ENCODE measurements around the gene PACSIN2.

Gene PACSIN2

DNA sequence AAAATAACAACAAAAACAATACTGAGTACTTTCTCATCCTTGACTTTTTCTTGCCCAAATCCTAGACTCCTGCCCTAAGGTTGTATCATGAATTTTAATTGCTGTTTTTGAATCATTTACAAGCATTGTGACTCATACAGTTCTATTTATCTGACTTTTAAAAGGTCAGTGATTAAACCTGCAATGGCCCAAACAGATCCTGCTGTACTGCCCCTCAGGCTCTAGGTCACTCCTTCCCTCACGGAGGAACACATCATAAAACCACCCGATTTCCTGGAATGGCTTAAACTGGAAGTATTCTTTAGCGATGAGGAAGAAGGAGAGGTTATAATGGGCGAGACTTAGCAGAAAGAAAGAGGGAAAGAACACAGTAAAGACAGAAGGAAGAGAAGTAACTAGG lies 170.2 kb downstream of the PACSIN2 start:
- no peak overlapping the region for H3K4me3 ChIP-seq (ENCODE audit: low read depth in 1 of 2, low read length in 2 of 2)
- H3K4me1 ChIP-seq (ENCODE audit: control insufficient read depth in 1 of 2, insufficient read depth in 2 of 2, low read length in 2 of 2): no peaks in the 10 kb centered on the region
- peaks cover 30 to 36% of the 10 kb centered on the region in 2 donors for H3K36me3 ChIP-seq (ENCODE audit: control insufficient read depth in 1 of 2, insufficient read depth in 2 of 2, low read length in 2 of 2)
- H3K27me3 ChIP-seq (ENCODE audit: low read depth, low read length): no peaks in the 10 kb centered on the region
- H3K27ac ChIP-seq (ENCODE audit: low read length): no peak overlapping the region
- no peaks in the 10 kb centered on the region for H3K9me3 ChIP-seq (ENCODE audit: control insufficient read depth in 1 of 2, low read length in 2 of 2)

DNA sequence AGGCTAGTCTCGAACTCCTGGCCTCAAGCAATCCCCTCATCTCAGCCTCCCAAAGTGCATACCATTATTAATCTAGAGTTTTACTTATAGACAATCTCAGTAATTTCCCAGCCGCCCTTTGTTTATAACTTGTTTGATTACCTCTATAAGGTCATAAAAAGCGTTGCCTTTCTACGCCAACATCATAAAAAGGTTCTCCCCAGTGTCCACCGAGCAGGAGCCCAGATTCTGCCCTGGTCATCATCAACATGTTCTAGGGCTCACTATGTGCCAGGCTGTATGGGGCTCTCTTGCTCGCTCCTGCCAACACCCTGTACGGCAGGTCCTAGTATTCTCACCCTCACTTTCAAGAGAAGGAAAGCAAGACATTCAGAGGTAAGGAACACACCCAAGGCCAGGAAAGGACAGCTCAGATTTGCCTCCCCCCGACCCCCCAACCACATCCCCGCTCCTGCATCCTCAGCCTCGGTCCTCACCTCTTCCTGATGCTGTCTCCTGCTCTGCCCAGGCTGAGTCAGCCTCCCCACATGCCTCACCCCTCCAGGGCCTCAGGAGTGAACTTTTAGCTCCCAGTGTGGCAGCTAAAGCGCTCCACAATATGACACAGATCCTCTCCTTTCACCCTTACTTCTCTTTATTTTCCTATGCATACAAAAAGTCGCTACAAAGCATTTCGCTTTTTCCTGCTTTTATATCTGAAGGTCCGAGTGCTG lies 172.1 kb downstream of the PACSIN2 start:
- Histone ChIP-seq H3K4me1 (ENCODE audit: control insufficient read depth in 1 of 2, insufficient read depth in 2 of 2, low read length in 2 of 2) (no peaks in the 10 kb centered on the region), H3K4me3 (ENCODE audit: low read depth in 1 of 2, low read length in 2 of 2) (no peak overlapping the region), H3K9me3 (ENCODE audit: control insufficient read depth in 1 of 2, low read length in 2 of 2) (no peaks in the 10 kb centered on the region), H3K27me3 (ENCODE audit: low read depth, low read length) (no peaks in the 10 kb centered on the region), H3K27ac (ENCODE audit: low read length) (no peak overlapping the region), H3K36me3 (ENCODE audit: control insufficient read depth in 1 of 2, insufficient read depth in 2 of 2, low read length in 2 of 2) (peaks cover 30 to 39% of the 10 kb centered on the region in 2 donors)

DNA sequence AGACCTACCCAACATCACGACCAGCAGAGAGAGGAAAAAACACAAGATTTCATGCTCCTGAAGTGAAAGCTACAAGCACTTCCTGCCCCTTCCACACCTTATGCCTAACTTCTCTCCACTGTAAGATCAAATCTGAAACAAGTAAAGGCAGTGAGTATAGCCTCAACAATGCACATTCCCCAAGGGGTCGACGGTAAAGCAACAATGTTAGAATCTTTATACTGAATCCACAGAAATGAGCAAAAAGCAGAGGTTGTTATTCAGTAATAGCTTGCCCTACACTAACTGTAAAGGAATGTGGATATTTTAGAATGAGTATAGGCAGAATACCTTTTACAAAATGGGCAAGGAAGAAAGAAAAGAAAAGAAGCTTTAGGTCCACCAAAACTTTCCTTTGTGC lies 173.5 kb downstream of the PACSIN2 start:
- H3K4me1 ChIP-seq (ENCODE audit: control insufficient read depth in 1 of 2, insufficient read depth in 2 of 2, low read length in 2 of 2): no peaks in the 10 kb centered on the region
- no peaks in the 10 kb centered on the region for H3K9me3 ChIP-seq (ENCODE audit: control insufficient read depth in 1 of 2, low read length in 2 of 2)
- H3K27ac ChIP-seq (ENCODE audit: low read length): no peak overlapping the region
- H3K27me3 ChIP-seq (ENCODE audit: low read depth, low read length): no peaks in the 10 kb centered on the region
- H3K36me3 ChIP-seq (ENCODE audit: control insufficient read depth in 1 of 2, insufficient read depth in 2 of 2, low read length in 2 of 2): peaks cover 25 to 42% of the 10 kb centered on the region in 2 donors
- H3K4me3 ChIP-seq (ENCODE audit: low read depth in 1 of 2, low read length in 2 of 2): no peak overlapping the region

DNA sequence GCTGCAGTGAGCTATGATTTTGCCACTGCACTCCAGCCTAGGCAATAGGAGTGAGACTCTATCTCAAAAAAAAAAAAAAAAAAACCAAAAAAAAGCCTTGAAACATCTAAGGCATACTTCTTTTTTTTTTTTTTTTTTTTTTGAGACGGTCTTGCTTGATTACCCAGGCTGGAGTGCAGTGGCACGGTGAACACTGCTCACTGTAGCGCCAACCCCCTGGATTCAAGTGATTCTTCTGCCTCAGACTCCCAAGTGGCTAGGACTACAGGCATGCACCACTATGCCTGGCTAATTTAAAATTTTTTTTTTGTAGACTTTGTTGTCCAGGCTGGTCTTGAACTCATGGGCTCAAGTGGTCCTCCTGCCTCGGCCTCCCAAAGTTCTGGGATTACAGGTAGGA lies 177.4 kb downstream of the PACSIN2 start:
- no peaks in the 10 kb centered on the region for H3K27me3 ChIP-seq (ENCODE audit: low read depth, low read length)
- H3K4me3 ChIP-seq (ENCODE audit: low read depth in 1 of 2, low read length in 2 of 2): no peak overlapping the region
- H3K9me3 ChIP-seq (ENCODE audit: control insufficient read depth in 1 of 2, low read length in 2 of 2): no peaks in the 10 kb centered on the region
- peaks cover 33 to 53% of the 10 kb centered on the region in 2 donors for H3K36me3 ChIP-seq (ENCODE audit: control insufficient read depth in 1 of 2, insufficient read depth in 2 of 2, low read length in 2 of 2)
- H3K27ac ChIP-seq (ENCODE audit: low read length): no peak overlapping the region
- H3K4me1 ChIP-seq (ENCODE audit: control insufficient read depth in 1 of 2, insufficient read depth in 2 of 2, low read length in 2 of 2): no peaks in the 10 kb centered on the region

DNA sequence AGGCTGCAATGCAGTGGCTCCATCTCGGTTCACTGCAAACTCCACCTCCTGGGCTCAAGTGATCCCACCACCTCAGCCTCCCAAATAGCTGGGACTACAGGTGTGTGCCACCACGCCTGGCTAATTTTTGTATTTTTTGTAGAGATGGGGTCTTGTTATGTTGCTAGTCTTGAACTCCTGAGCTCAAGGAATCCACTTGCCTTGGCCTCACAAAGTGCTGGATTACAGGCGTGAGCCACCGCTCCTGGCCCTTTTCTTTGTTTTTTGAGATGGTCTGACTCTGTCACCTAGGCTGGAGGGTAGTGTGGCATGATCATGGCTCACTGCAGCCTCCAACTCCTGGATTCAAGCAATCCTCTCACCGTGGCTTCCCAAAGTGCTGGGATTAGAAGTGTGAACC lies 178.9 kb downstream of the PACSIN2 start:
- Histone ChIP-seq H3K36me3 (ENCODE audit: control insufficient read depth in 1 of 2, insufficient read depth in 2 of 2, low read length in 2 of 2) (peaks cover 28 to 58% of the 10 kb centered on the region in 2 donors), H3K4me3 (ENCODE audit: low read depth in 1 of 2, low read length in 2 of 2) (no peak overlapping the region), H3K27ac (ENCODE audit: low read length) (no peak overlapping the region), H3K9me3 (ENCODE audit: control insufficient read depth in 1 of 2, low read length in 2 of 2) (no peaks in the 10 kb centered on the region), H3K27me3 (ENCODE audit: low read depth, low read length) (no peaks in the 10 kb centered on the region), H3K4me1 (ENCODE audit: control insufficient read depth in 1 of 2, insufficient read depth in 2 of 2, low read length in 2 of 2) (no peaks in the 10 kb centered on the region)

DNA sequence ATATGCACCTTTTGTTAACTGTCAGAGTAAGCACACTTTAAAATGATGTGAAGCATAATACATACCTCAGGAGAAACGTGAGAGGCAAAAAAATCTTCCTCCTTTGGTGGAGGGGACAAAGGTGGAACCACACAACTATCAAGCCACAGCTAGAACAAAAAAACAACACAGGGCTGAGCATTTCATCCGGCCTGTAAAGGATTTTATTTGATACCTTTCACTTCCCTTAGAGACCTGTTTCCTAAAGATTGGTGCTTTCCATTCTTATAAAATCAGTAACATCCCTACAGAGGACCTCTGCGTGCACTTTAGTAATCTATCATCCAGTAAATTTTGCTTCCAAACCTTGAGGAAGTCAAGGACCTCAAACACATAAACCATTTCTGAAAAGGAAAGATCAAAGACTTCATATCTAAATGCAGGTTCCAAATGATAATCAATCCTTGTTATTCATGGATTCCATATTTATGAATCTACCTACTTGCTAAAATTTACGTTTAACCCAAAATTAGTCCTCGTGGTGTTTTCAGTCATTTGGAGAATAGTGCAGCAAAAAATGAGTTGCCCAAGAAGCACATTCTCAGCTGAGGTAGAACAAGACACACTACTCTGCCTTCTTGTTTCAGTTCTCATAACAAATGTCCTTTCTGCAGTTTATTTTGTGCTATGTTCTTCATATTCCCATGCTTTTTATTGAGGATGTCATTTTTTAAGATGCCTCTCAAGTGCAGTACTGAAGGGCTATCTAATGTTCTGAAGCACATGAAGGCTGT lies 180.6 kb downstream of the PACSIN2 start:
- H3K36me3 ChIP-seq (ENCODE audit: control insufficient read depth in 1 of 2, insufficient read depth in 2 of 2, low read length in 2 of 2): peaks cover 35 to 65% of the 10 kb centered on the region in 2 donors

DNA sequence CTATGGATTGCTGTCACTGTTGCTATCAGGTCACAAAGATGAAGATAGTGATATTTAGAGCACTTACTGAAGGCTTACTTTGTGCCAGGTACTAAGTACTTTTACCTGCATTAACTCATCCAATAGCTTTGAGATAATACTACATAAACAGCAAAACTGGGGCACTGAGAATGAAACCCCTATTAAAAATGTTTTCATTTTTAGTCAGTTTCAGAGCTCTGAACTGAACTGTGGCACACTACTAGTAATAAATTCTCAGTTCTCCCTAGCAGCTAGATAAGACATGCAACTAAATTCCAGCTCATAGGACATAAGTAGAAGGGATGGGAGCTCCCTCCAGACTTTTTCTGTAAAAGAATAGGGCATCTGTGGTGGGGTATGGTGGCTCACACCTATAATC lies 181.8 kb downstream of the PACSIN2 start:
- Histone ChIP-seq H3K4me3 (ENCODE audit: low read depth in 1 of 2, low read length in 2 of 2) (no peak overlapping the region), H3K27me3 (ENCODE audit: low read depth, low read length) (no peaks in the 10 kb centered on the region), H3K27ac (ENCODE audit: low read length) (no peak overlapping the region), H3K4me1 (ENCODE audit: control insufficient read depth in 1 of 2, insufficient read depth in 2 of 2, low read length in 2 of 2) (no peaks in the 10 kb centered on the region), H3K36me3 (ENCODE audit: control insufficient read depth in 1 of 2, insufficient read depth in 2 of 2, low read length in 2 of 2) (peaks cover 40 to 70% of the 10 kb centered on the region in 2 donors), H3K9me3 (ENCODE audit: control insufficient read depth in 1 of 2, low read length in 2 of 2) (no peaks in the 10 kb centered on the region)

More for the DNA sequence above, 180.6 kb downstream of the PACSIN2 start:
- H3K4me3 ChIP-seq (ENCODE audit: low read depth in 1 of 2, low read length in 2 of 2): no peak overlapping the region
- no peaks in the 10 kb centered on the region for H3K9me3 ChIP-seq (ENCODE audit: control insufficient read depth in 1 of 2, low read length in 2 of 2)
- H3K27me3 ChIP-seq (ENCODE audit: low read depth, low read length): no peaks in the 10 kb centered on the region
- H3K4me1 ChIP-seq (ENCODE audit: control insufficient read depth in 1 of 2, insufficient read depth in 2 of 2, low read length in 2 of 2): no peaks in the 10 kb centered on the region
- no peak overlapping the region for H3K27ac ChIP-seq (ENCODE audit: low read length)

DNA sequence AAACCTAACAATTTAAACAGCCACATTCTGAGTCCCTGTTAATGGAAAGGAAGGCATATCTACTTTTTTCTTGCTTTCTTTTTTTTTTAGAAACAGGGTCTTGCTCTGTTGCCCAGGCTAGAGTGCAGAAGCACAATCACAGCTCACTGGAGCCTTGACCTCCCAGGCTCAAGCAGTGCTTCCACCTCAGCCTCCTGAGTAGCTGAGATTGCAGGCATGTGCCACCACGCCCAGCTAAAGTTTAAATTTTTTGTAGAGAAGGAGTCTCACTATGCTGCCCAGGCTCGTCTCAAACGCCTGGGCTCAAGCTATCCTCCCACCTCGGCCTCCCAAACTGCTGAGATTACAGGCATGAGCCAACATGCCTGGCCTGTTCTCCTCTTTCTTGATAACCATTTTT lies 183.2 kb downstream of the PACSIN2 start:
- Histone ChIP-seq H3K27me3 (ENCODE audit: low read depth, low read length) (no peaks in the 10 kb centered on the region), H3K4me1 (ENCODE audit: control insufficient read depth in 1 of 2, insufficient read depth in 2 of 2, low read length in 2 of 2) (no peaks in the 10 kb centered on the region), H3K4me3 (ENCODE audit: low read depth in 1 of 2, low read length in 2 of 2) (no peak overlapping the region), H3K27ac (ENCODE audit: low read length) (no peak overlapping the region), H3K36me3 (ENCODE audit: control insufficient read depth in 1 of 2, insufficient read depth in 2 of 2, low read length in 2 of 2) (peaks cover 45 to 72% of the 10 kb centered on the region in 2 donors), H3K9me3 (ENCODE audit: control insufficient read depth in 1 of 2, low read length in 2 of 2) (no peaks in the 10 kb centered on the region)

DNA sequence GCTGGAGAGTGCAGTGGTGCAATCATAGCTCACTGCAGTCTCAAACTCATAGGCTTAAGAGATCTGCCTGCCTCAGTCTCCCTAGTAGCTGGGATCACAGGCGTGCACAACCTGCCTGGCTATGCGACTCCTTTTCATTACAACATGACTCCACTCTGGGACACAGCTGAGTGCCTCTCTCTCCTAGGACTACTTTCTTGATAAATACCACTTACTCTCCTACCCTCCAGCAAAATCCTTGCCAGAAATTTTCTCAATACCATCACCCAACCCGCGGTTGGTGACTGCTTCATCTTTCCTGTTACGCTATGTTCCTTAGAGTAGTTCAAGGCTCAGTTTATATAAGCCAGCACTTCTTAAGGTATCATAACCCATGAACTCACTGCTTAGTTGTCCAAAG lies 184.8 kb downstream of the PACSIN2 start:
- Histone ChIP-seq H3K36me3 (ENCODE audit: control insufficient read depth in 1 of 2, insufficient read depth in 2 of 2, low read length in 2 of 2) (peaks cover 48 to 82% of the 10 kb centered on the region in 2 donors), H3K27ac (ENCODE audit: low read length) (no peak overlapping the region), H3K4me1 (ENCODE audit: control insufficient read depth in 1 of 2, insufficient read depth in 2 of 2, low read length in 2 of 2) (no peaks in the 10 kb centered on the region), H3K9me3 (ENCODE audit: control insufficient read depth in 1 of 2, low read length in 2 of 2) (no peaks in the 10 kb centered on the region), H3K4me3 (ENCODE audit: low read depth in 1 of 2, low read length in 2 of 2) (no peak overlapping the region), H3K27me3 (ENCODE audit: low read depth, low read length) (no peaks in the 10 kb centered on the region)

DNA sequence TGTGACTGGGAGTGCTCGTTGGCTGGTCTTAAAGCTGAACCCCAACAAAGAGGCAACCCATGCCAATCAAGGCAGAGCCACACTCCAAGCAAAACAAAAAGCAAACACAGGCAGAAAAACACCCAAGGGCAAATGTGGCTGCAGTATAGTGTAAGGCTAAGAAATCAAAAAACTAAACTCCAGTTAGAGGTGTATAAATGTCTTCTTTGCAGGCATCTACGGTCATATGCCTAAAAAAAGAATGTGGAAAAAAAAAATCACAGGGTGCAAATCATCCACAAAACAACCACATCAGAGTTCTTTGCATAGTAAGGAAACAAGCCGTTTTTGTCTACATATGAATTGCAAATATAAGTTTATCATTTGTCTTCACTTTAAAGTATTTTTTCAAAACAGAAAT lies 185.6 kb downstream of the PACSIN2 start:
- no peak overlapping the region for H3K4me3 ChIP-seq (ENCODE audit: low read depth in 1 of 2, low read length in 2 of 2)
- H3K4me1 ChIP-seq (ENCODE audit: control insufficient read depth in 1 of 2, insufficient read depth in 2 of 2, low read length in 2 of 2): no peaks in the 10 kb centered on the region
- H3K27ac ChIP-seq (ENCODE audit: low read length): no peak overlapping the region
- peaks cover 39 to 83% of the 10 kb centered on the region in 2 donors for H3K36me3 ChIP-seq (ENCODE audit: control insufficient read depth in 1 of 2, insufficient read depth in 2 of 2, low read length in 2 of 2)
- no peaks in the 10 kb centered on the region for H3K9me3 ChIP-seq (ENCODE audit: control insufficient read depth in 1 of 2, low read length in 2 of 2)
- H3K27me3 ChIP-seq (ENCODE audit: low read depth, low read length): no peaks in the 10 kb centered on the region

DNA sequence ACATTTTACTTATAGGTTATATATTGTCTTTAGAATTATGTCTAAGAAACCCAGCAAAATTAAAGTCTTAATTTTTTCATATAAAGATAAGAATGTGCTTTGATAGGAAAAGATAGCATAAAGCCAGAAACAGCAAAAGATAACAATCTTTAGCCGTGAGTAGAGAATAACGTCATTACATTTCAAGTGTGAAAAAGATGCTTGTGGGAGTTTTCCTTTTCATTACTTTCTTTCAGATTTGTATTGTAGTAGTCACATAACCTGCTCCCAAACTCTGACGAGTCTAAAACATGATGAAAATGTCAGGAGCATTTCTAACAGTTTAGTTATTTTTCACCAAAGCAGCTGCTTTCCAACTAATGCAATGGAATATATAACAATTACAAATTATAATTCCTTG lies 189.2 kb downstream of the PACSIN2 start:
- peaks cover 44 to 79% of the 10 kb centered on the region in 2 donors for H3K36me3 ChIP-seq (ENCODE audit: control insufficient read depth in 1 of 2, insufficient read depth in 2 of 2, low read length in 2 of 2)
- H3K9me3 ChIP-seq (ENCODE audit: control insufficient read depth in 1 of 2, low read length in 2 of 2): no peaks in the 10 kb centered on the region
- no peak overlapping the region for H3K27ac ChIP-seq (ENCODE audit: low read length)
- H3K27me3 ChIP-seq (ENCODE audit: low read depth, low read length): no peaks in the 10 kb centered on the region
- H3K4me1 ChIP-seq (ENCODE audit: control insufficient read depth in 1 of 2, insufficient read depth in 2 of 2, low read length in 2 of 2): no peaks in the 10 kb centered on the region
- H3K4me3 ChIP-seq (ENCODE audit: low read depth in 1 of 2, low read length in 2 of 2): no peak overlapping the region
